Activated CD4-positive, alpha-beta T cell treated with anti-CD3 and anti-CD28 coated beads for 4 hours (primary cell): ENCODE data around the gene BCL2L14.

Experiments used
- DNase-seq, 2 donors: peaks; one replicate each; pipeline ENCODE4 v3.0.0-alpha.2; 2020

The BCL2L14 gene

GRCh38 chr12:12064596-12064995, 6.1 kb upstream of the BCL2L14 start:
- no peak for DNase-seq

GRCh38 chr12:12068751-12069150, 2.0 kb upstream of the BCL2L14 start:
- no peak for DNase-seq

- DNase-seq, result no peak
These were observed 754 bp upstream of the BCL2L14 start for GRCh38 chr12:12069821-12070548.

- DNase-seq, result peak; percentile 30 to 32
These were observed 1.5 kb downstream of the BCL2L14 start for GRCh38 chr12:12072064-12072760.

GRCh38 chr12:12079291-12079690, 8.6 kb downstream of the BCL2L14 start:
- DNase-seq, result no peak

- DNase-seq, result no peak
These were observed 11.2 kb downstream of the BCL2L14 start for GRCh38 chr12:12081836-12082497.

GRCh38 chr12:12083688-12084087, 12.9 kb downstream of the BCL2L14 start:
- no peak for DNase-seq

GRCh38 chr12:12086362-12086761, 15.6 kb downstream of the BCL2L14 start:
- no peak for DNase-seq

GRCh38 chr12:12086973-12087692, 16.4 kb downstream of the BCL2L14 start:
- no peak for DNase-seq

GRCh38 chr12:12087693-12088034, 16.9 kb downstream of the BCL2L14 start:
- DNase-seq, result no peak

- no peak for DNase-seq
These were observed 17.4 kb downstream of the BCL2L14 start for GRCh38 chr12:12088147-12088546.

GRCh38 chr12:12088761-12089160, 18.0 kb downstream of the BCL2L14 start:
- no peak for DNase-seq

- DNase-seq, result no peak
These were observed 20.3 kb downstream of the BCL2L14 start for GRCh38 chr12:12091071-12091470.

GRCh38 chr12:12091977-12092663, 21.4 kb downstream of the BCL2L14 start:
- no peak for DNase-seq

GRCh38 chr12:12094481-12094880, 23.7 kb downstream of the BCL2L14 start:
- no peak for DNase-seq

- DNase-seq, result no peak
These were observed 24.3 kb downstream of the BCL2L14 start for GRCh38 chr12:12095021-12095420.

- DNase-seq, result no peak
These were observed 27.4 kb downstream of the BCL2L14 start for GRCh38 chr12:12097891-12098690.

GRCh38 chr12:12098691-12099015, 27.9 kb downstream of the BCL2L14 start:
- no peak for DNase-seq

- DNase-seq, result no peak
These were observed 28.4 kb downstream of the BCL2L14 start for GRCh38 chr12:12099102-12099501.

GRCh38 chr12:12107678-12108077, 36.9 kb downstream of the BCL2L14 start:
- no peak for DNase-seq

- DNase-seq, result no peak
These were observed 37.8 kb downstream of the BCL2L14 start for GRCh38 chr12:12108441-12109058.
